ENCODE data around the gene LAGE3. TPM values are rescaled to one million over a fixed set of nuclear protein-coding genes. Genes with fewer than 3 reads are reported as not detected.

Gene LAGE3
- total and polyA plus RNA-seq, 2 of the 8 experiments (the other 6 are each of a cell fraction or from before 2014, with no cell fraction given): 44.5 to 102 TPM

DNA sequence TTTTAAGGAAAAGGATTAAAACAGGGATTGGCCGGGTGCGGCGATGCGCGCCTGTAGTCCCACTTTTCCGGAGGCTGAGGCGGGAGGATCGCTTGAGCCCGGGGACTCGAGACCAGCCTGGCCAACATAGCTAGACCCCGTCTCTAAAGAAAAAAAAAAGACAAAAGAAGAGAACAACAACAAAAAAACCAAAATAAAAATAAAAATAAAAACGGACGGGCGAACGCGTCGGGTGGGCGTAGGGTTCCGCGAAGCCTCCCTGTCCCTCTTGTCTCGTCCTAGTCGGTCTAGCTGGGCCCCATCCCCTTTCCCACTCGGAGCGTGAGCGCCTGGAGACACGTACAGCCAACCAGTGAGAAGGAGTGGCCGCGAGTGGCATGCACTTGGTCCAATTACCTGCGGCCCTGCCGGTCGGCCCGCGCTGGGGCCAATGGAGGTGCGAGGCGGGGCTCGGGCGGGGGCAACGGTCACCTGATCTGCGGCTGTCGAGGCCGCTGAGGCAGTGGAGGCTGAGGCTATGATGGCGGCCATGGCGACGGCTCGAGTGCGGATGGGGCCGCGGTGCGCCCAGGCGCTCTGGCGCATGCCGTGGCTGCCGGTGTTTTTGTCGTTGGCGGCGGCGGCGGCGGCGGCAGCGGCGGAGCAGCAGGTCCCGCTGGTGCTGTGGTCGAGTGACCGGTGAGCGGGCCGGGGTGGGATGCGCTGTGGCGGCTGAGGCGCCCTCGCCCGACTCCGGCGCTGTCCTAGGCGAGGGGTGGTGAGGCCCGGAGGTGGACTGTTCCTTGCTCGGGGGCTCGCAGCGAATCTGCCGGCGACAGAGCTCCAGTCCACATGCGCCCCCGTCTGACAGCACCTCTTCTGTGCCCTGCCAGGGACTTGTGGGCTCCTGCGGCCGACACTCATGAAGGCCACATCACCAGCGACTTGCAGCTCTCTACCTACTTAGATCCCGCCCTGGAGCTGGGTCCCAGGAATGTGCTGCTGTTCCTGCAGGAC is 50.6 kb downstream of the LAGE3 start, which contains the start of gene ATP6AP1 (continued):
- no peak for TF ChIP-seq RNF2 (IDR thresholded peaks at IDR 0.05; ENCODE audit: borderline replicate concordance, low read depth, low read length, missing control alignments, poor library complexity, severe bottlenecking)
- no peak for TF ChIP-seq HDAC6 (IDR thresholded peaks at IDR 0.05; ENCODE audit: low read depth, low read length)
- no peak for TF ChIP-seq CEBPB (IDR thresholded peaks at IDR 0.05; ENCODE audit: low read depth, low read length)
- no peak for TF ChIP-seq CREB1 (IDR thresholded peaks at IDR 0.05)
- no peak for TF ChIP-seq MAFK (IDR thresholded peaks at IDR 0.05; ENCODE audit: low read depth, low read length)
- no peak for TF ChIP-seq RBBP5 (IDR thresholded peaks at IDR 0.05; ENCODE audit: borderline replicate concordance, low read depth, low read length)
- TF ChIP-seq SAP30 (IDR thresholded peaks at IDR 0.05; ENCODE audit: insufficient read depth, insufficient replicate concordance, low read length): peak; percentile 17
- TF ChIP-seq EP300 (IDR thresholded peaks at IDR 0.05; ENCODE audit: borderline replicate concordance in 1 of 2, low read depth in 2 of 2, low read length in 2 of 2): no peak
- TF ChIP-seq KDM5A (IDR thresholded peaks at IDR 0.05; ENCODE audit: low read length): no peak
- no peak for TF ChIP-seq CHD1 (IDR thresholded peaks at IDR 0.05; ENCODE audit: low read depth, low read length)
- no peak for TF ChIP-seq TAF1 (IDR thresholded peaks at IDR 0.05; ENCODE audit: low read depth, low read length)
- peak; percentile 75; the same call in 1 of the 2 replicates for TF ChIP-seq KDM1A (IDR thresholded peaks at IDR 0.05; ENCODE audit: borderline replicate concordance, low read length)
- TF ChIP-seq CBX5 (IDR thresholded peaks at IDR 0.05; ENCODE audit: low read depth, low read length): no peak
- TF ChIP-seq, protein P1, sequence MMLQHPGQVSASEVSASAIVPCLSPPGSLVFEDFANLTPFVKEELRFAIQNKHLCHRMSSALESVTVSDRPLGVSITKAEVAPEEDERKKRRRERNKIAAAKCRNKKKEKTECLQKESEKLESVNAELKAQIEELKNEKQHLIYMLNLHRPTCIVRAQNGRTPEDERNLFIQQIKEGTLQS (IDR thresholded peaks at IDR 0.05; ENCODE audit: insufficient read depth, low read depth, low read length): no peak
- no peak for TF ChIP-seq BRCA1 (IDR thresholded peaks at IDR 0.05; ENCODE audit: low read depth, low read length)
- TF ChIP-seq TCF12 (IDR thresholded peaks at IDR 0.05; ENCODE audit: low read depth, low read length): no peak
- TF ChIP-seq ZNF274 (IDR thresholded peaks at IDR 0.05; ENCODE audit: borderline replicate concordance, extremely low read depth, low read length): no peak
- TF ChIP-seq SIRT6 (IDR thresholded peaks at IDR 0.05; ENCODE audit: low read length): no peak
- no peak for TF ChIP-seq TEAD4 (IDR thresholded peaks at IDR 0.05; ENCODE audit: low read depth, low read length)
- no peak for TF ChIP-seq SIX5 (IDR thresholded peaks at IDR 0.05; ENCODE audit: low read depth, low read length)
- 0 out of 2 replicates have a peak, but pooled peaks have one; percentile 38 for TF ChIP-seq POLR2AphosphoS5 (IDR thresholded peaks at IDR 0.05; ENCODE audit: low read depth, low read length)
- no peak for TF ChIP-seq EGR1 (IDR thresholded peaks at IDR 0.05; ENCODE audit: borderline replicate concordance, low read depth, low read length)
- TF ChIP-seq POLR2A (IDR thresholded peaks at IDR 0.05; ENCODE audit: control extremely low read depth in 1 of 2, low read depth in 2 of 2, low read length in 2 of 2): no peak; a peak in 1 of 3 replicates
